Trophoblast cell (in vitro differentiated cells and primary cell): ENCODE data around the gene TLDC2.

Source experiments
- DNase-seq, 2 donors: peaks; one replicate each; pipeline ENCODE4 v3.0.0-alpha.2; 2016
- H2AFZ ChIP-seq: 2 replicates; pipeline ENCODE4 v1.6.1; 2013; ENCODE audit warnings: low read length, moderate library complexity, mild to moderate bottlenecking; ENCODE audit not compliant: insufficient read depth, poor library complexity
- H2AK5ac ChIP-seq: 2 replicates; pipeline ENCODE4 v1.6.1; 2013; ENCODE audit warnings: mild to moderate bottlenecking, low read length
- H2BK120ac ChIP-seq: 2 replicates; pipeline ENCODE4 v1.6.1; 2013; ENCODE audit warnings: low read length, mild to moderate bottlenecking, moderate library complexity; ENCODE audit not compliant: insufficient read depth, poor library complexity
- H2BK12ac ChIP-seq: 2 replicates; pipeline ENCODE4 v1.6.1; 2013; ENCODE audit warnings: mild to moderate bottlenecking, low read length, moderate library complexity
- H2BK5ac ChIP-seq: 2 replicates; pipeline ENCODE4 v1.6.1; 2013; ENCODE audit warnings: low read length, low read depth, moderate library complexity, mild to moderate bottlenecking; ENCODE audit not compliant: poor library complexity
- H3K14ac ChIP-seq: 2 replicates; pipeline ENCODE4 v1.6.1; 2013; ENCODE audit warnings: mild to moderate bottlenecking, low read length
- H3K18ac ChIP-seq: 2 replicates; pipeline ENCODE4 v1.6.1; 2013; ENCODE audit warnings: mild to moderate bottlenecking, low read length
- H3K23ac ChIP-seq: 2 replicates; pipeline ENCODE4 v1.6.1; 2013; ENCODE audit warnings: low read length
- H3K27ac ChIP-seq: 2 replicates; pipeline ENCODE4 v1.5.1; 2013; ENCODE audit warnings: low read depth, mild to moderate bottlenecking, inconsistent platforms, low read length, moderate library complexity
- H3K27me3 ChIP-seq: 2 replicates; pipeline ENCODE4 v1.6.1; 2013; ENCODE audit warnings: inconsistent platforms, mild to moderate bottlenecking, low read length, moderate library complexity; ENCODE audit not compliant: insufficient read depth
- H3K36me3 ChIP-seq, 2 experiments: 1 replicate in 1 of 2; 2 replicates in 1 of 2; pipeline ENCODE4 v1.6.1; 2013; ENCODE audit warnings: low read length in 2 of 2, mild to moderate bottlenecking in 2 of 2, moderate library complexity in 1 of 2; ENCODE audit not compliant: insufficient read depth in 2 of 2, control insufficient read depth in 1 of 2
- H3K4ac ChIP-seq: 2 replicates; pipeline ENCODE4 v1.6.1; 2013; ENCODE audit warnings: low read depth, mild to moderate bottlenecking, low read length, moderate library complexity
- H3K4me1 ChIP-seq, 2 experiments: 1 replicate in 1 of 2; 2 replicates in 1 of 2; pipeline ENCODE4 v1.6.1; 2013; ENCODE audit warnings: low read length in 2 of 2, mild to moderate bottlenecking in 2 of 2, moderate library complexity in 1 of 2; ENCODE audit not compliant: insufficient read depth in 2 of 2, control insufficient read depth in 1 of 2
- H3K4me2 ChIP-seq: 2 replicates; pipeline ENCODE4 v1.6.1; 2013; ENCODE audit warnings: inconsistent platforms, mild to moderate bottlenecking, low read length, moderate library complexity
- H3K4me3 ChIP-seq: 2 replicates; pipeline ENCODE4 v1.5.1; 2013; ENCODE audit warnings: mild to moderate bottlenecking, low read depth, low read length, inconsistent platforms
- H3K79me1 ChIP-seq: one replicate; pipeline ENCODE4 v1.6.1; 2013; ENCODE audit warnings: low read length
- H3K79me2 ChIP-seq: 2 replicates; pipeline ENCODE4 v1.6.1; 2013; ENCODE audit warnings: low read length, mild to moderate bottlenecking; ENCODE audit not compliant: control insufficient read depth, insufficient read depth, poor library complexity
- H3K9ac ChIP-seq: 2 replicates; pipeline ENCODE4 v1.6.1; 2013; ENCODE audit warnings: mild to moderate bottlenecking, low read length
- H3K9me3 ChIP-seq: 2 replicates; pipeline ENCODE4 v1.6.1; 2013; ENCODE audit warnings: low read depth, mild to moderate bottlenecking, control low read depth, inconsistent platforms, low read length; ENCODE audit not compliant: insufficient read depth
- H4K12ac ChIP-seq: 2 replicates; pipeline ENCODE4 v1.6.1; 2013; ENCODE audit warnings: low read depth, mild to moderate bottlenecking, low read length, moderate library complexity
- H4K8ac ChIP-seq: 2 replicates; pipeline ENCODE4 v1.6.1; 2013; ENCODE audit warnings: low read depth, mild to moderate bottlenecking, low read length, moderate library complexity
- H4K91ac ChIP-seq: one replicate; pipeline ENCODE4 v1.6.1; 2013; ENCODE audit warnings: low read depth, mild to moderate bottlenecking, low read length, moderate library complexity
- WGBS: extraction: QIAGEN DNeasy Blood & Tissue Kit; methylation state at CpG from one replicate; pipeline ENCODE4 v1.1.7; 2013; ENCODE audit warnings: missing lambda C conversion rate; ENCODE audit not compliant: insufficient read length, insufficient coverage; ENCODE audit errors: extremely low coverage; 5-methylcytosine and 5-hydroxymethylcytosine counted together

Gene TLDC2

DNA sequence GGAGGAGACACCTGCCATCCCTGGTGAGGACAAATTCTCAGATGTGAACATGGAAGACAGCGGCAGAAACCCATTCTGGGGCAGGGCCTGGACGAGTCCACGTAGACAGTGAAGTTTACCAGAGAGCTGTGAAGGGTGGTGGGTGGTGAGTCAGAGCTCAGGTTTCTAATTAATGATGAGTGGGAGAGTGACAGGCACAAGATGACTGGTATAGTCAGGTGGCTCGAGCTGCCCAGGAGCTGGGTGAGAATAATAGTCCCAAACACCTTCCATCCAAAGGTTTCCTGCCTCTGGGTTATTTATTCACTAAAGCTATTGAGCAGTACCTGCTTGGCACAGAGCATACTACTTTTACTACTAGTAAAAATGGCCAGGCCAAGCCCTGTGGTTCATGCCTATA, 6.0 kb downstream of the TLDC2 start:
- H2BK12ac ChIP-seq = no peak overlapping the region
- no peak overlapping the region for H3K14ac ChIP-seq
- no peaks in the 10 kb centered on the region for H3K4me1 ChIP-seq
- no peaks in the 10 kb centered on the region for H3K36me3 ChIP-seq
- H2AFZ ChIP-seq = no peak overlapping the region
- no peak overlapping the region for H3K4ac ChIP-seq
- no peak overlapping the region for H4K91ac ChIP-seq
- no peak overlapping the region for H3K27ac ChIP-seq
- no peak overlapping the region for H3K4me2 ChIP-seq
- H3K79me1 ChIP-seq = no peaks in the 10 kb centered on the region
- H2BK120ac ChIP-seq = no peak overlapping the region
- DNase-seq = no peak
- H4K12ac ChIP-seq = no peak overlapping the region
- no peak overlapping the region for H3K9ac ChIP-seq
- H3K27me3 ChIP-seq = no peaks in the 10 kb centered on the region
- H3K9me3 ChIP-seq = peaks cover 7% of the 10 kb centered on the region
- no CpG with 5 or more reads among the region's 4 CpGs for WGBS
- H3K4me3 ChIP-seq = no peak overlapping the region
- no peak overlapping the region for H2AK5ac ChIP-seq
- no peak overlapping the region for H3K18ac ChIP-seq
- H3K79me2 ChIP-seq = no peaks in the 10 kb centered on the region
- H3K23ac ChIP-seq = no peak overlapping the region
- H4K8ac ChIP-seq = no peak overlapping the region
- no peak overlapping the region for H2BK5ac ChIP-seq

GRCh38 chr20:36883977-36884535, 8.1 kb downstream of the TLDC2 start:
- WGBS = no CpG with 5 or more reads among the region's 6 CpGs
- no peaks in the 10 kb centered on the region for H3K36me3 ChIP-seq

GRCh38 chr20:36885356-36885755, 9.4 kb downstream of the TLDC2 start:
- no CpG with 5 or more reads among the region's 8 CpGs for WGBS
- Histone ChIP-seq H3K4me2 (no peak overlapping the region), H3K4me1 (no peaks in the 10 kb centered on the region), H3K79me1 (no peaks in the 10 kb centered on the region), H3K9me3 (peaks cover 7% of the 10 kb centered on the region), H3K79me2 (no peaks in the 10 kb centered on the region), H4K12ac (no peak overlapping the region), H4K91ac (no peak overlapping the region), H3K36me3 (no peaks in the 10 kb centered on the region), H4K8ac (no peak overlapping the region), H3K23ac (no peak overlapping the region), H3K4ac (no peak overlapping the region), H2AFZ (no peak overlapping the region), H2BK5ac (no peak overlapping the region), H3K9ac (no peak overlapping the region), H2BK12ac (no peak overlapping the region), H3K27me3 (no peaks in the 10 kb centered on the region), H2BK120ac (no peak overlapping the region), H3K14ac (no peak overlapping the region), H3K27ac (no peak overlapping the region), H3K18ac (no peak overlapping the region), H3K4me3 (no peak overlapping the region), H2AK5ac (no peak overlapping the region)
- peak in 1 of 2 donors; percentile 35 for DNase-seq

More at GRCh38 chr20:36883977-36884535, 8.1 kb downstream of the TLDC2 start:
- Histone ChIP-seq H2BK120ac (no peak overlapping the region), H2AFZ (no peak overlapping the region), H3K23ac (no peak overlapping the region), H3K79me2 (no peaks in the 10 kb centered on the region), H2BK5ac (no peak overlapping the region), H4K12ac (no peak overlapping the region), H3K9me3 (peaks cover 7% of the 10 kb centered on the region), H3K18ac (no peak overlapping the region), H3K4me1 (no peaks in the 10 kb centered on the region), H2BK12ac (no peak overlapping the region), H2AK5ac (no peak overlapping the region), H3K14ac (no peak overlapping the region), H3K27me3 (no peaks in the 10 kb centered on the region), H3K79me1 (no peaks in the 10 kb centered on the region), H3K4ac (no peak overlapping the region), H4K91ac (no peak overlapping the region), H4K8ac (no peak overlapping the region), H3K9ac (no peak overlapping the region), H3K4me2 (no peak overlapping the region), H3K4me3 (no peak overlapping the region), H3K27ac (no peak overlapping the region)
- DNase-seq = peak; percentile 71 to 81

DNA sequence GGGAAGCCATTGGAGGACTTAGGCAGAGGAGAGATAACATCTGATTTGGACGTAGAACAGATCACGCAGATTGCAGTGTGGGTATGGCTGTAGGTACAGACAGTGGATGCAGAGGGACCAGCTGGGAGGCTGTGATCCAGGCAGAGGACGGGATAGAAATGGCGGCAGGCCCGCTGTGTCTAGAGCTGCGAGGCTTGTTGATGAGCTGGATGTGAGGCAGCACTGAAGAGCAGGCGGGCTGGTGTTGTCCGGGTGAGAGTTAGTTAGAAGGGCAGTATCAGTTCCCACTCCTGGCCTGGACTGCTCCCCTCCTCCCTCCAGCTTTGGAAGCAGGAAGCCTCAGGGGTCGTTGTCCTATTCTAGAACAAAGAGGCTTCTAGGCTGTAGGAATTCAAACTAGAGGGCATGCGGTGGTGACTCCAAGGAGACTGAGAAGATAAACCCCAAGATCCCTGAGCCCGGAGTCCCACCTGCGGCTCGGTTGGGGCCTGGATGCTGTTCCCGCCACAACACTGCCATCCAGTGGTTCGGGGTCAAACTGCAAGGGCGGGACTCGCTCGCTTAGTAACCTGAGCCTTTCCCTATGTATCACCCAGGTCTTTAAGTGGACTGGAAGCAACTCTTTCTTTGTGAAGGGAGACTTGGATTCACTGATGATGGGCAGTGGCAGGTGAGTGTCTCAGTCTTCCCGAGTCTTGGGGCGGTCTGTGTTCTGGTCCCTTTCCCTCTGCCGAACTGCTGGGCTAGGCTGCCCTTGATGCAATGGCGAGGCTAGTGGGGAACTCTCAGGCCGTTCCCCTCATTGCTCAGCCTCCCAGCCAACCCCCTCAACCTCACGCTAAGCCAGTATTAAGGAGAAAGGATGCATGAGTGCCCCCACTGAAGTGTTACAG, 11.2 kb downstream of the TLDC2 start:
- H3K4ac ChIP-seq = no peak overlapping the region
- H3K79me1 ChIP-seq = no peaks in the 10 kb centered on the region
- no peaks in the 10 kb centered on the region for H3K36me3 ChIP-seq
- H3K4me2 ChIP-seq = peak overlapping the region; percentile 36
- no peaks in the 10 kb centered on the region for H3K27me3 ChIP-seq
- WGBS = no CpG with 5 or more reads among the region's 24 CpGs
- no peak overlapping the region for H2BK120ac ChIP-seq
- no peak overlapping the region for H2AFZ ChIP-seq
- peak; percentile 72 to 92 for DNase-seq
- no peak overlapping the region for H4K8ac ChIP-seq
- no peak overlapping the region for H2AK5ac ChIP-seq
- no peak overlapping the region for H3K14ac ChIP-seq
- no peak overlapping the region for H3K18ac ChIP-seq
- no peak overlapping the region for H3K4me3 ChIP-seq
- no peak overlapping the region for H4K12ac ChIP-seq
- H3K9ac ChIP-seq = no peak overlapping the region
- H2BK5ac ChIP-seq = no peak overlapping the region
- H2BK12ac ChIP-seq = no peak overlapping the region
- H3K27ac ChIP-seq = no peak overlapping the region
- H4K91ac ChIP-seq = no peak overlapping the region
- H3K9me3 ChIP-seq = peaks cover 4% of the 10 kb centered on the region
- no peaks in the 10 kb centered on the region for H3K4me1 ChIP-seq
- no peak overlapping the region for H3K23ac ChIP-seq
- H3K79me2 ChIP-seq = no peaks in the 10 kb centered on the region
